IPS DF 6.9 (cell line): ENCODE data around the gene SLAMF1.

Experiments
- DNase-seq: peaks from one replicate; pipeline ENCODE4 v3.0.0-alpha.2; 2013; ENCODE audit warnings: low read depth, low spot score
- H3K27ac ChIP-seq: one replicate; pipeline ENCODE4 v1.5.1; 2013; ENCODE audit warnings: low read length, control low read depth
- H3K27me3 ChIP-seq: 2 replicates; pipeline ENCODE4 v1.6.1; 2013; ENCODE audit warnings: mild to moderate bottlenecking, low read length; ENCODE audit not compliant: control insufficient read depth, insufficient read depth
- H3K36me3 ChIP-seq: 2 replicates; pipeline ENCODE4 v1.6.1; 2013; ENCODE audit warnings: low read length; ENCODE audit not compliant: control insufficient read depth, insufficient read depth
- H3K4me1 ChIP-seq: 2 replicates; pipeline ENCODE4 v1.6.1; 2013; ENCODE audit warnings: low read length; ENCODE audit not compliant: control insufficient read depth, insufficient read depth
- H3K4me3 ChIP-seq: 2 replicates; pipeline ENCODE4 v1.5.1; 2013; ENCODE audit warnings: mild to moderate bottlenecking, low read length
- H3K9me3 ChIP-seq: 2 replicates; pipeline ENCODE4 v1.6.1; 2013; ENCODE audit warnings: low read length, inconsistent platforms; ENCODE audit not compliant: control insufficient read depth, insufficient read depth
- WGBS: extraction: QIAGEN DNeasy Blood & Tissue Kit; methylation state at CpG from one replicate; pipeline ENCODE4 v1.1.7; 2013; ENCODE audit warnings: mixed read lengths, missing lambda C conversion rate; ENCODE audit not compliant: insufficient read length, insufficient coverage; 5-methylcytosine and 5-hydroxymethylcytosine counted together

The SLAMF1 gene

DNA sequence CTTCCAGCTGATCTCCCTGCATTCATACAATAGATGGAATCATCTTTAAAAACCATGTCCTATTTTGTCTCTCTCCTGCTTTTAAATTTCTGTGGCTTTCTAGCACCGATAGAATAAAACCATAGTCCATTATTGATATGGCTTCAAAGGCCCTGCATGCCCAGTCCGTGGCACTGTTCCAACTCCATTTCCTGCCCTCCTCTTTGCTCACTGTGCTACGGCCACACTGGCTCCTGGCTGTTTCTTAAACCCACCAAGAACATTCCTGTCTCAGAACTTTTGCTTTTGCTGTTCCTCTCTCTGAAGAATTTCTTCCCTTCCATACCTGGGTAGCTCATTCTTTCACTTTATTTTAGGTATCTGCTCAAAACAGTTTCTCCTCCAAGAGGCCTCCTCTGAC, 7.2 kb downstream of the SLAMF1 start:
- no CpG with 5 or more reads among the region's 3 CpGs for WGBS
- DNase-seq, result no peak
- Histone ChIP-seq H3K36me3 (no peaks in the 10 kb centered on the region), H3K9me3 (no peaks in the 10 kb centered on the region), H3K27ac (no peak overlapping the region), H3K27me3 (no peaks in the 10 kb centered on the region), H3K4me1 (no peaks in the 10 kb centered on the region), H3K4me3 (no peak overlapping the region)

DNA sequence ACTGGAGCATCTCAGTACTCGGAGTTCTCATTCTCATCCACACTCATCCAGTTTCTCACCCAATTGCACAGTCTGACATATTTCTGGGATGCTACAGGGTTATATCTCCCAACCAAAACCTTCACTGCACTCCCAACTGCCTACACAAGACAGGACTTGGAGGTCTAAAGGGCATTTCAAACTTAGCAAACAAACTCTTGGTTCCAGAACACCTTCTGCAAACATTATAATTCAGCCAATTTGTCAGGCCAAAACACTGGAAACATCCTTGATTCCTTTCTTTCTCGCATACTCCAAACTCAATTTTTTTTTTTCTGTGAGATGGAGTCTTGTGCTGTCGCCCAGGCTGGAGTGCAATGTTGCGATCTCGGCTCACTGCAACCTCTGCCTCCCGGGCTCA, 7.9 kb downstream of the SLAMF1 start:
- Histone ChIP-seq H3K27ac (no peak overlapping the region), H3K36me3 (no peaks in the 10 kb centered on the region), H3K4me1 (no peaks in the 10 kb centered on the region), H3K9me3 (no peaks in the 10 kb centered on the region), H3K27me3 (no peaks in the 10 kb centered on the region), H3K4me3 (no peak overlapping the region)
- no CpG with 5 or more reads among the region's 6 CpGs for WGBS
- no peak for DNase-seq

DNA sequence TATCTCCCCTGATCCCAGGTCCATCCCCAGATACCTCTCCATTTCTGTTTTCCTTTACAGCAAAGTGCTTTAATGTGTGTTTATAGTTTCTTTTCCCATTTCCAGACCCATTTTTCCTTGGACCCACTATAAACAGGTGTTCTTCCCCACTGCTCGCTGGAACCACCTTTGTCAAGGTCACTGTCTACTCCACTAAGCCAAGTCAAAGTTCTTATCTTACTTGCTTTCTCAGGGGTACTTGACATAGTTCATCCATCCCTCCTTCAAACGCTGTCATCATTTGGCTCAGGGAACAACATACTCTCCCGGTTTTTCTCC, 8.3 kb downstream of the SLAMF1 start:
- no peaks in the 10 kb centered on the region for H3K27me3 ChIP-seq
- H3K36me3 ChIP-seq, result no peaks in the 10 kb centered on the region
- no peak overlapping the region for H3K4me3 ChIP-seq
- WGBS, result no CpG with 5 or more reads among the region's 3 CpGs
- H3K9me3 ChIP-seq, result no peaks in the 10 kb centered on the region
- DNase-seq, result no peak
- no peaks in the 10 kb centered on the region for H3K4me1 ChIP-seq
- H3K27ac ChIP-seq, result no peak overlapping the region

DNA sequence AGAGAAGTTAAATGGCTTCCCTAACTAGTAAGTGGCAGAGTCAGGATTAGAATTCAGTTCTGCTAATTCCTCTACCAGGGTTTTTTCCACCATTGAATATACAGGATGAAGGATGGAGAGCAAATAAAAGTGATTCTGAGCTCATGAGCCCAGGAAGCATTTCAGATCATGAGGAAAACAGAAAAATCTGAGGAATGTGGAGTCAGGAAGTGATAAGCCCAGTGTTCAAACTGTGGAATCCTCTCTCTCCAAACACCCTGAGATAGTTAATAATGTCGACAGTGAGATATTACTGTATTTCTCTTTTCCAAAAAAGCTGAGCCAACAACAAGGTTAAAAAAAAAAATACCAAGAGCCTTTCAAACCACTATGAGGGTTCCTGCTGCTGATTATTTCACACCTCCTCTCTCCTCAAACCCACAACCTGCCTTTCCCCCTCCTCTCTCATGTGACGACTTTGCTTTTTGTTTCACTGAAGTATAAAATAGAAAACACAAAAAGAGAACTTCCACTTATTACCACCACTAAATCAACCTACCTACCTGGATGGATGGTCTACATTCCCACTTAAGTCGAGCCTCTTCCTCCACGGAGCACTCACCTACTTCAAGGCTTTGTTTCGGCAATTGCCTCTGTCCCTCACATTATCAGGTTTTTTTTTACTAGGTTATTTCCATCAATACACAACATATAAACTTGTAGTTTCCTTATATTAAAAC, 8.9 kb downstream of the SLAMF1 start:
- Histone ChIP-seq H3K4me3 (no peak overlapping the region), H3K27me3 (no peaks in the 10 kb centered on the region), H3K4me1 (no peaks in the 10 kb centered on the region), H3K27ac (no peak overlapping the region), H3K36me3 (no peaks in the 10 kb centered on the region), H3K9me3 (no peaks in the 10 kb centered on the region)
- DNase-seq, result no peak
- WGBS, result no CpG with 5 or more reads among the region's 5 CpGs

DNA sequence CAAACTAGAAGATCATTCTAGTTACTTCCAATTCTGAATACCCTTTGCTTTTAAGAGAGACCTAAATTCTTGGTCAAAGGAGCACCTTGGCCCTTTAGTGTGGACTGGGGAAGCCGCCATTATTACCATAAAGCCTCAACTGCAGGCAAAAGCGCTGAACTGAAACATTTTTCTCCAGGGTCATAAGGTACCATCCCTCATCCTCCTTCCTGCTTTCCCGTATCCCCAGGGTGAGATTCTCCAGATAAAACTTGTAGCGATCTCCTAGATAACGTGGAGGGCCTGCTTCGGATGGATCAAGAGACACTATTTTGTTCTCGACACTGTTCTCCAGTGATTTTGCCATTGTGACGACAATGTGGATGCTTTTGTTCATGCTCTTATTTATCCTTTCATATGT, 9.8 kb downstream of the SLAMF1 start:
- no peaks in the 10 kb centered on the region for H3K4me1 ChIP-seq
- H3K36me3 ChIP-seq, result no peaks in the 10 kb centered on the region
- WGBS, result no CpG with 5 or more reads among the region's 8 CpGs

DNA sequence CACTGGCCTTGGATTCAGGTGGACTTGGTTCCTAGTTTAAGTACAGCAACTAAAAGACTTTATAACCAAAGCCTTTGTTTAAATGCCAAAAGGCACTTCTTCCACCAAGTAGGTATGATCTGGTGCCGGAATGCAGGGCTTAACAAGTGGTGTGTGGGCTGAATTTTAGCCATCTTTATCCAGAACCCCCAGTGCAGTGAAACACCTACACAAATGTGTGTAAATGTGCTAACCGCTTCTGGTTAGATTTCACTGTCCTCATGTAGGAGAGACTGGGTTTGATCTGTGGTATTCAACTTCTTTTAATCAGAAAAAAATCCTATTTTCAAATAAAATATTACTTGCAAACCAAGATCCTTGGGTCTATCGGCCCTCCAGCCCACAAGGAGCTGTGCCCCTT, 10.3 kb downstream of the SLAMF1 start:
- no peaks in the 10 kb centered on the region for H3K36me3 ChIP-seq
- no peak for DNase-seq
- WGBS, result no CpG with 5 or more reads among the region's 3 CpGs
- no peaks in the 10 kb centered on the region for H3K27me3 ChIP-seq
- H3K4me3 ChIP-seq, result no peak overlapping the region
- H3K27ac ChIP-seq, result no peak overlapping the region
- H3K4me1 ChIP-seq, result no peaks in the 10 kb centered on the region
- H3K9me3 ChIP-seq, result no peaks in the 10 kb centered on the region

More for the DNA sequence above, 9.8 kb downstream of the SLAMF1 start:
- Histone ChIP-seq H3K27ac (no peak overlapping the region), H3K27me3 (no peaks in the 10 kb centered on the region), H3K9me3 (no peaks in the 10 kb centered on the region), H3K4me3 (no peak overlapping the region)
- DNase-seq, result no peak

DNA sequence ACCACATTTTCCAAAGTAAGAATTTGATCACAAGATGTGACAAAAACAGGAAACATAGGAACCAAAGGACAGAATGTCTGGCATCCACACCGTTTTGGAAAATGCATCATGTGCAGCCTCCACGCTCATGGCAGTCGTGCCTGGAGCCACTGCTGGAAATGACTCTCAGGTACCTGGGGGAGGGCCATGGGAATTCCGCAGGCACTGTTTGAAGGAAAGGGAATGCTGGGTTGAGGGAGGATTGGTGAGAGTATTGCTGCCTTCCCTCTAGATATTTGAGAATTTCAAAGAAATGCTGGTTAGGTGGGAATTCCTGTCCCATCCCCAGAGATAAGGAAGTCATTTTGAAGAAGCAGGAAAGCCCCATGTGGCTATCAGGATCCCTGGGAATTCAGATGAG, 10.8 kb downstream of the SLAMF1 start:
- Histone ChIP-seq H3K36me3 (no peaks in the 10 kb centered on the region), H3K4me1 (no peaks in the 10 kb centered on the region), H3K27ac (no peak overlapping the region), H3K27me3 (no peaks in the 10 kb centered on the region), H3K9me3 (no peaks in the 10 kb centered on the region), H3K4me3 (no peak overlapping the region)
- no peak for DNase-seq
- no CpG with 5 or more reads among the region's 4 CpGs for WGBS

DNA sequence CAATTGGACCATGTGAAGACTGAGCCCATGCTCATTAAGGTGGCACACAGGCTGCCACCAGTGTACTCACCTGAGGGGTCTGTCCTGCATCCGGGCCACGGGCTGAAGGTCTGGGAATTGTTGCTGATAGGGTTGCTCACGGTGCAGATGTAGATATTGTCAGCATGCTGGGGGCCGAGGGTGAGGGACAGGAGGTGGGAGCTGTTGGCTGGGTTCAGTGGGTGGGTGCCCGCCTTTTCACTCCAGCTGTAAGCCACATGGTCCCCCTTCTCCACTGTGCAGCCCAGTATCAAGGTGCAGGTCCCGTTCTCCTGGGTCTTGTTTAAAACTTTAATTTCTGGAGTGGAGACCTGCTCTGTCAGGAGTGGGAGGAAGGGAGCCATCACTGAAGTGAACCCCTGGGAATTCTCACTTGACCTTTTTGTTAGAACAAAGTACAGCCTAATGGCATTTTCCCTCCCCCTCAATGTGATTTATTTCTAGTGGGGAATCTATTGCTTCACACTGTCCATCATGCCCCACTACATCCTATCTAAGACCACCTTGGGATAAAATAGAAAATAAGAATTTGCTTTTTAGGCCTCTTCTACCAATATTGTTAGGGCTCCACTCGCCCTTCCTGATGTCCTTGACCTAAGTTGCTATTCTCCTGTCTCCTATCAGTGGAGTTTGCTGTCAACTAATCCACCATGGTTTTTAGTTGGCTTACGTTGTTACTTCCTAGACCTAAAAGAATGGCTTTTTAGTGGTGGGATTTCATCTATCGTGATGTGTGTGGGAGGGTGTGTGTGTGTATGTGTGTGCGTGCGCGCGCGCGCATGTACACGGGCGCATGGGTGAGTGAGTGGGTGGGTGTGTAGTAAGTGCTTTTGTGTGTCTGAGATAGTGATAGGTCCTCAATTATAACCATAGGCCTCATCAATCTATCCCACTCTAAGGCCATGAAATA, 12.0 kb downstream of the SLAMF1 start:
- Histone ChIP-seq H3K27me3 (no peaks in the 10 kb centered on the region), H3K27ac (no peak overlapping the region), H3K9me3 (no peaks in the 10 kb centered on the region), H3K4me3 (no peak overlapping the region), H3K4me1 (no peaks in the 10 kb centered on the region), H3K36me3 (no peaks in the 10 kb centered on the region)
- DNase-seq, result no peak
- no CpG with 5 or more reads among the region's 17 CpGs for WGBS

DNA sequence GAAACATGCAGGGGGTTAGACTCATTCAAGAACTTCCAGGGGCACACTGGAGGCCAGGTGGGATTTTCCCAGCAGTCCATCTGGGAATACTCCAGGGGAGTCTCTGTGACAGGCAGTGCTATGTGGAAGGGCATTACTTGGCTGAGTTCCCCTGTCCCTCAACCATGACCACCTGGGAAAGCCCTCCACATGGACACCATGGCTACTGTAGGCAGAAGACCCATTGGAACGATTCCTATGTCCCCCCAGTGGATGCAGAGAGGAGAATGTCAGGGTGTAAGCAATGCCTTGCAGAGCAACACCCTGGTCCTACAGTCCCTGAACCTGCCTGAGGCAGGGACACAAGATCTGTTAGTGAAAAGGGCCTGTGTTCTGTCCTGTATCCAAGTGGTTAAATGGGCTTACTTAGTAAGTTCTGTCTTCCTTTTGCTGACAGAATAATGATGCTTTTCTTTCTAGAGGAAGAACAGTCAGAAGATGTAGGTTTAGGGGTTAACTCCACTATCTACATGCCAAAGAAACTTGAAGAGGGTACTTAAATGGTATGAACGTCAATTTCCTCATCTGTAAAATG, 13.4 kb downstream of the SLAMF1 start:
- no peaks in the 10 kb centered on the region for H3K27me3 ChIP-seq
- H3K4me1 ChIP-seq, result no peaks in the 10 kb centered on the region
- no peak for DNase-seq
- H3K36me3 ChIP-seq, result no peaks in the 10 kb centered on the region
- no peak overlapping the region for H3K27ac ChIP-seq
- no CpG with 5 or more reads among the region's 2 CpGs for WGBS
- H3K9me3 ChIP-seq, result no peaks in the 10 kb centered on the region
- H3K4me3 ChIP-seq, result no peak overlapping the region

DNA sequence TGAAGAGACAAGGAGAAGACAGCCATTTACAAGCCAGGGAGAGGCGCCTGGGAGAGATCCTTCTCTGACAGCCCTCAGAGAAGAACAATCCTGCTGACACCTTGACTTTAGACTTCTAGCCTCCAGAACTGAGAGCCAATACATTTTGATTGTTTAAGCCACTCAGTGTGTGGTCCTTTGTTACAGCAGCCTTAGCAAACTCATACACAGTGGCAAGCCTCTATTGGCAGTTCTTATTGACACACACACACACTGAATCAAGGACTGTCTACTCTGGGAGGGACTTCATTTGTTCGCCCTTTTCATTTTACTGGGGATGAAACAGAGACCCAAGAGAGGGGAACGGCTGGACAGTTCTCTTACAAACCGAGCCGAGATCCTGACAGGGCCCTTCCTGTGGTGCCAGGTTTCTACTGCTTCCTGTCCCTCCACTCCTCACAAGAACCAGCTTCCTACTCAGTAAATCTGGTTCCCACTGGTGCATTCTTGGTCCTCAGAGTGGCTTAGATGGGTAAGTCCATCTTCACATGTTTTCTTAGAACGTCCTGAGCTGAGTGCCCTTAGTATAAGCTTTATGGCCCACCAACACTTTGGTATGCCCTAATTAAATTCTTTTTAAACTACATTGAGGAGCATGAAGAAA, 14.7 kb downstream of the SLAMF1 start:
- Histone ChIP-seq H3K27me3 (no peaks in the 10 kb centered on the region), H3K4me3 (no peak overlapping the region), H3K36me3 (no peaks in the 10 kb centered on the region), H3K9me3 (no peaks in the 10 kb centered on the region), H3K4me1 (no peaks in the 10 kb centered on the region), H3K27ac (no peak overlapping the region)
- no peak for DNase-seq
- no CpG with 5 or more reads among the region's 6 CpGs for WGBS
